Breast epithelium (tissue), 4 donors: Measurements from ENCODE around the gene LEP. TPM values are rescaled to one million over a fixed set of nuclear protein-coding genes. Genes with fewer than 3 reads are reported as not detected.
"Not testable (repeated sequence)": the region's sequence is repeated elsewhere in the genome, so short reads cannot be mapped to it uniquely, and the experiment has no call there.

Experiments
- DNase-seq, 2 donors: peaks; one replicate each; pipeline ENCODE4 v3.0.0-alpha.2; 2019; ENCODE audit warnings: low spot score in 2 of 2
- H3K27ac ChIP-seq, 2 donors: fragments of 200-600 bp; sonication (generic) in 1 of 2; one replicate each; pipeline ENCODE4 v1.5.1; 2016 to 2019; ENCODE audit warnings: mild to moderate bottlenecking in 1 of 2
- H3K27me3 ChIP-seq, 2 donors: fragments of 200-600 bp; sonication (generic) in 1 of 2; one replicate each; pipeline versions ENCODE4 v1.5.1 to v1.6.0; 2017 to 2019; ENCODE audit warnings: control low read depth in 1 of 2, mild to moderate bottlenecking in 1 of 2
- H3K36me3 ChIP-seq: fragments of 200-600 bp; one replicate; pipeline ENCODE4 v1.5.1; 2019
- H3K4me1 ChIP-seq, 2 donors: fragments of 200-600 bp; sonication (generic); one replicate each; pipeline ENCODE4 v1.5.1; 2016 to 2019; ENCODE audit warnings: control low read depth in 1 of 2
- H3K4me3 ChIP-seq, 3 donors: fragments of 200-600 bp; sonication (generic); 1 replicate in 2 of 3; 2 replicates in 1 of 3; pipeline ENCODE4 v1.5.1; 2016 to 2019; ENCODE audit warnings: mild to moderate bottlenecking in 3 of 3, moderate library complexity in 2 of 3
- H3K9me3 ChIP-seq, 2 donors: fragments of 200-600 bp; sonication (generic) in 1 of 2; one replicate each; pipeline ENCODE4 v1.5.1; 2016 to 2019; ENCODE audit warnings: control low read depth in 1 of 2
- CTCF ChIP-seq, 3 donors: fragments of 450-650 bp; IDR thresholded peaks; one replicate each; pipeline ENCODE4 v1.5.1; 2016 to 2017; ENCODE audit warnings: antibody characterized with exemption in 3 of 3, mild to moderate bottlenecking in 3 of 3, moderate library complexity in 3 of 3
- POLR2A ChIP-seq: fragments of 450-650 bp; IDR thresholded peaks from one replicate; pipeline ENCODE4 v1.6.1; 2016; ENCODE audit warnings: antibody characterized with exemption, mild to moderate bottlenecking, moderate library complexity
- POLR2AphosphoS5 ChIP-seq, 3 donors: sonication (generic); formaldehyde crosslinking; IDR thresholded peaks; one replicate each; pipeline ENCODE4 v1.6.1; 2017; ENCODE audit warnings: antibody characterized with exemption in 3 of 3
- intact Hi-C: fragments of 100-400 bp; cut with DNase I; formaldehyde crosslinking; loops from one replicate; pipeline ENCODE4 v1.15.1; 2023; ENCODE audit warnings: low total_unique reads
- total RNA-seq, 3 donors: library from RNA; depleted of rRNA; stranded (reverse); fragments of >200 nt; gene quantifications; one replicate each; pipeline ENCODE4 v1.1.0, GENCODE V29; 2016

LEP gene
- total RNA-seq, 3 donors from 2014 or later = 41.6 to 498 (median 48.2) TPM

- Histone ChIP-seq H3K4me1 (no peaks in the 10 kb centered on the region), H3K27ac (no peak overlapping the region), H3K9me3 (peaks cover 5 to 11% of the 10 kb centered on the region in 2 donors), H3K27me3 (peaks cover 0 to 19% of the 10 kb centered on the region in 2 donors), H3K36me3 (no peaks in the 10 kb centered on the region), H3K4me3 (no peak overlapping the region)
- intact Hi-C loops = no loop called here
- DNase-seq = no peak
- TF ChIP-seq POLR2AphosphoS5 (IDR thresholded peaks at IDR 0.05) = no peak
- no peak for TF ChIP-seq POLR2A
- TF ChIP-seq CTCF (IDR thresholded peaks at IDR 0.05) = no peak
These were observed 34.0 kb downstream of the LEP start for GRCh38 chr7:128274884-128275603.

DNA sequence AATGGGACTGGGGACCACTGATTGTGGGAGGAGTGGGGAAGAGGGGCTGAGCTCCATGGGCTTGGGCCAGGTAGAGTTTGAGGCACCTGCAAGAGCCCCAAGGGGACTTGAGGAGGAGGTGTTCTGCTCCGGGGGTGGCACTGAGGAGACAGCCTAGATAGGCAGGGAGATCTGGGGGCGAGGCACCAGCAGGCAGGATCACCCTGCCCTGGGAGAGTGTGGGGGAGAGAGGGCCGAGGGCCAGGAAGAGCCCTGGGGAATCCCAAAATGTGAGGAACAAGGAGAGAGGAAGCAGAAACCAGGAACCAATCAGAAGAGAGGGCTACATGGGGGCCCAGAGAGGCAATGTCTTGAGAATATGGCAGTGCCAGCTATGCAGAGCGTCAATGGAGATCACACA, 34.6 kb downstream of the LEP start:
- Histone ChIP-seq H3K27ac (no peak overlapping the region), H3K4me3 (no peak overlapping the region), H3K36me3 (no peaks in the 10 kb centered on the region), H3K4me1 (no peaks in the 10 kb centered on the region), H3K27me3 (peaks cover 0 to 17% of the 10 kb centered on the region in 2 donors), H3K9me3 (peaks cover 12 to 17% of the 10 kb centered on the region in 2 donors)
- peak in 1 of 2 donors; percentile 43 for DNase-seq
- TF ChIP-seq POLR2AphosphoS5 (IDR thresholded peaks at IDR 0.05) (no peak), CTCF (IDR thresholded peaks at IDR 0.05) (no peak)
- intact Hi-C loops = no loop called here

DNA sequence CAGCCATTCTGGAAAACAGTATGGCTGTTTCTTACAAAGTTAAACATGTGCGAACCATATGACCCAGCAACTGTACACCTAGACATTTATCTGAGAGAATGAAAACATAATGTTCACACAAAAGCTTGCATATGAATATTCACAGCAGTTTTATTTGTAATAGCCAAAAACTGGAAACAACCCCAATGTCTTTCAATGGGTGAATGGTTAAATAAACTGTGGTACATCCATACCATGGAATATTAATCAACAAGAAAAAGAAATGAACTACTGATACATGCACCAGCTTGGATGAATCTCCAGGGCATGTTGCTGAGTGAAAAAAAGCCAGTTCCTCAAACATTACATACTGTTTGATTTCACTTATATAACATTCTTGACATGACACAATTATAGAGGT, 37.3 kb downstream of the LEP start:
- Histone ChIP-seq H3K27me3 (no peaks in the 10 kb centered on the region), H3K9me3 (peaks cover 17 to 18% of the 10 kb centered on the region in 2 donors), H3K4me3 (no peak overlapping the region), H3K4me1 (no peaks in the 10 kb centered on the region), H3K27ac (no peak overlapping the region), H3K36me3 (no peaks in the 10 kb centered on the region)
- intact Hi-C loops = no loop called here
- no peak for DNase-seq
- TF ChIP-seq CTCF (IDR thresholded peaks at IDR 0.05) (no peak), POLR2A (no peak), POLR2AphosphoS5 (IDR thresholded peaks at IDR 0.05) (no peak)

GRCh38 chr7:128279124-128279713, 38.1 kb downstream of the LEP start:
- TF ChIP-seq CTCF (IDR thresholded peaks at IDR 0.05) (no peak), POLR2A (no peak), POLR2AphosphoS5 (IDR thresholded peaks at IDR 0.05) (no peak)
- intact Hi-C loops = no loop called here
- no peak overlapping the region for H3K4me3 ChIP-seq
- H3K9me3 ChIP-seq = peaks cover 17 to 18% of the 10 kb centered on the region in 2 donors
- H3K27me3 ChIP-seq = no peaks in the 10 kb centered on the region
- no peak for DNase-seq
- no peaks in the 10 kb centered on the region for H3K4me1 ChIP-seq
- no peak overlapping the region for H3K27ac ChIP-seq
- no peaks in the 10 kb centered on the region for H3K36me3 ChIP-seq

DNA sequence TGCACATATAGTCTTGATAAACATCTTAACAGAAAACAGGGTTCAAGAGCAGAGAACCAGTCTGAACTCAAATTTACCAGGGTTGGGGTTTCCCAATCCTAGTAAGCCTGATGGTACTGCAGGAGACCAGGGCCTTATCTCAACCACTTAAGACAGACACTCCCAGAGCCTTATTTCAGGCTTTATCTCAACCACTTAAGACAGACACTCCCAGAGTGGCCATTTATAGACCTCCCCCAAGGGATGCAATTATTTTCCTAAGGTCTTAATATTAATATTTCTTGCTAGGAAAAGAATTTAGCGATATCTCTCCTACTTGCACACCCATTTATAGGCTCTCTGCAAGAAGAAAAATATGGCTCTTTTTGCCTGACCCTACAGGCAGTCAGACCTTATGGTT, 39.4 kb downstream of the LEP start:
- H3K4me1 ChIP-seq, H3K27me3 ChIP-seq, H3K36me3 ChIP-seq, DNase-seq, H3K4me3 ChIP-seq, H3K27ac ChIP-seq, intact Hi-C loops: not testable (repeated sequence)
- peaks cover 17 to 18% of the 10 kb centered on the region in 2 donors for H3K9me3 ChIP-seq
